NCI-H460 (cell line): ENCODE results near the gene C9orf78. TPM values are rescaled to one million over a fixed set of nuclear protein-coding genes. Genes with fewer than 3 reads are reported as not detected.

Experiments
- DNase-seq: peaks from one replicate; pipeline ENCODE4 v3.0.0-alpha.2; 2016; ENCODE audit warnings: low read depth; ENCODE audit errors: extremely low read depth
- total RNA-seq: library from RNA; depleted of rRNA; stranded (reverse); fragments of >200 nt; shearing (Covaris generic); gene quantifications from 2 replicates; pipeline ENCODE4 v1.2.3, GENCODE V29; 2014

C9orf78 gene
- total RNA-seq, 1 experiment from 2014 or later, result 55.6 TPM

- DNase-seq, result no peak
Measured at GRCh38 chr9:129868023-129868871, 33.2 kb upstream of the C9orf78 start.

GRCh38 chr9:129867136-129868022, 32.3 kb upstream of the C9orf78 start:
- DNase-seq, result no peak

GRCh38 chr9:129866394-129867135, 31.5 kb upstream of the C9orf78 start:
- no peak for DNase-seq

GRCh38 chr9:129865668-129866320, 30.7 kb upstream of the C9orf78 start:
- no peak for DNase-seq

- DNase-seq, result no peak
Measured at GRCh38 chr9:129864991-129865647, 30.0 kb upstream of the C9orf78 start.

GRCh38 chr9:129863059-129863690, 28.1 kb upstream of the C9orf78 start:
- DNase-seq, result no peak

GRCh38 chr9:129861447-129861827, 26.4 kb upstream of the C9orf78 start:
- DNase-seq, result no peak

- no peak for DNase-seq
Measured at GRCh38 chr9:129860653-129861446, 25.8 kb upstream of the C9orf78 start.

GRCh38 chr9:129858167-129858962, 23.3 kb upstream of the C9orf78 start:
- no peak for DNase-seq

- no peak for DNase-seq
Measured at GRCh38 chr9:129857207-129857606, 22.1 kb upstream of the C9orf78 start.

GRCh38 chr9:129854588-129855110, 19.6 kb upstream of the C9orf78 start:
- DNase-seq, result no peak

GRCh38 chr9:129853614-129854013, 18.5 kb upstream of the C9orf78 start:
- DNase-seq, result no peak

- no peak for DNase-seq
Measured at GRCh38 chr9:129852579-129852978, 17.5 kb upstream of the C9orf78 start.

- no peak for DNase-seq
Measured at GRCh38 chr9:129851821-129852220, 16.7 kb upstream of the C9orf78 start.

- DNase-seq, result no peak
Measured at GRCh38 chr9:129850821-129851550, 15.9 kb upstream of the C9orf78 start.

GRCh38 chr9:129849901-129850300, 14.8 kb upstream of the C9orf78 start:
- DNase-seq, result no peak
